ENCODE results near the gene ESRRG. TPM values are rescaled to one million over a fixed set of nuclear protein-coding genes. Genes with fewer than 3 reads are reported as not detected.
"Not testable (repeated sequence)": the region's sequence is repeated elsewhere in the genome, so short reads cannot be mapped to it uniquely, and the experiment has no call there.

Gene ESRRG
- total RNA-seq, 1 donor from 2014 or later, result not detected

- intact Hi-C loops (cut with micrococcal nuclease), result no loop called here
These were observed 146.8 kb downstream of the ESRRG start for GRCh38 chr1:216576234-216576937.

GRCh38 chr1:216566641-216567205 lies 156.5 kb downstream of the ESRRG start:
- intact Hi-C loops (cut with micrococcal nuclease), result no loop called here

- intact Hi-C loops (cut with micrococcal nuclease), result no loop called here
These were observed 160.1 kb downstream of the ESRRG start for GRCh38 chr1:216563087-216563486.

GRCh38 chr1:216562383-216562782 lies 160.8 kb downstream of the ESRRG start:
- intact Hi-C loops (cut with micrococcal nuclease), result no loop called here

GRCh38 chr1:216560527-216560926 lies 162.7 kb downstream of the ESRRG start:
- intact Hi-C loops (cut with micrococcal nuclease), result no loop called here

- intact Hi-C loops (cut with micrococcal nuclease), result no loop called here
These were observed 163.9 kb downstream of the ESRRG start for GRCh38 chr1:216559359-216559758.

GRCh38 chr1:216555653-216556052 lies 167.6 kb downstream of the ESRRG start:
- intact Hi-C loops (cut with micrococcal nuclease), result no loop called here

- intact Hi-C loops (cut with micrococcal nuclease), result no loop called here
These were observed 168.3 kb downstream of the ESRRG start for GRCh38 chr1:216554934-216555333.

GRCh38 chr1:216553766-216554165 lies 169.5 kb downstream of the ESRRG start:
- intact Hi-C loops (cut with micrococcal nuclease), result no loop called here

- intact Hi-C loops (cut with micrococcal nuclease), result no loop called here
These were observed 170.2 kb downstream of the ESRRG start for GRCh38 chr1:216553040-216553439.

- intact Hi-C loops (cut with micrococcal nuclease), result no loop called here
These were observed 173.4 kb downstream of the ESRRG start for GRCh38 chr1:216549796-216550195.

- intact Hi-C loops (cut with micrococcal nuclease), result no loop called here
These were observed 180.5 kb downstream of the ESRRG start for GRCh38 chr1:216542741-216543140.

GRCh38 chr1:216542263-216542662 lies 181.0 kb downstream of the ESRRG start:
- intact Hi-C loops (cut with micrococcal nuclease), result no loop called here

- intact Hi-C loops (cut with micrococcal nuclease), result no loop called here
These were observed 187.5 kb downstream of the ESRRG start for GRCh38 chr1:216535751-216536150.

GRCh38 chr1:216535059-216535458 lies 188.2 kb downstream of the ESRRG start:
- intact Hi-C loops (cut with micrococcal nuclease), result no loop called here

- intact Hi-C loops (cut with micrococcal nuclease), result no loop called here
These were observed 189.5 kb downstream of the ESRRG start for GRCh38 chr1:216533776-216534175.

- intact Hi-C loops (cut with micrococcal nuclease), result no loop called here
These were observed 190.9 kb downstream of the ESRRG start for GRCh38 chr1:216532251-216532798.

GRCh38 chr1:216531263-216532239 lies 191.7 kb downstream of the ESRRG start:
- intact Hi-C loops (cut with micrococcal nuclease), result no loop called here

- intact Hi-C loops (cut with micrococcal nuclease), result not testable (repeated sequence)
These were observed 193.4 kb downstream of the ESRRG start for GRCh38 chr1:216529851-216530250.

- intact Hi-C loops (cut with micrococcal nuclease), result no loop called here
These were observed 194.4 kb downstream of the ESRRG start for GRCh38 chr1:216528816-216529215.

- intact Hi-C loops (cut with micrococcal nuclease), result no loop called here
These were observed 199.6 kb downstream of the ESRRG start for GRCh38 chr1:216523449-216524190.
